Left colon (tissue), 2 donors: ENCODE results near the gene OR4B1. TPM values are rescaled to one million over a fixed set of nuclear protein-coding genes. Genes with fewer than 3 reads are reported as not detected.
"Not testable (repeated sequence)": the region's sequence is repeated elsewhere in the genome, so short reads cannot be mapped to it uniquely, and the experiment has no call there.

ENCODE experiments used
- ATAC-seq: fragments of 200-7000 bp; cut with Tn5 transposase; one replicate; pipeline ENCODE4 v1.9.1; 2020; ENCODE audit warnings: mild to moderate bottlenecking, moderate library complexity
- DNase-seq, 2 donors: peaks; one replicate each; pipeline ENCODE4 v3.0.0-alpha.2; 2020
- intact Hi-C, 2 donors: fragments of 100-400 bp; cut with DNase I in 1 of 2; cut with micrococcal nuclease in 1 of 2; formaldehyde crosslinking; loops; one replicate each; pipeline versions ENCODE4 v1.11.2 to v1.14.0; 2022; cut with DNase I, micrococcal nuclease
- long read RNA-seq: library from polyadenylated mRNA; unstranded; transcript quantifications from one replicate; pipeline ENCODE4 v2.0.0, GENCODE V29; 2021
- total RNA-seq, 2 donors: library from RNA; stranded (reverse); fragmentation: NEBNext Ultra II Directional; extraction: Animal tissue kit (Norgen Biotek cat#: 25700); gene quantifications; one replicate each; pipeline ENCODE4 v1.2.1, GENCODE V29; 2021
- donor health status: DM: no; HTN: no; CAD: no.
- donor health status: DM: yes; HTN: yes; CAD: no.

OR4B1 gene
- total RNA-seq = not detected
- long read RNA-seq = 0 reads

GRCh38 chr11:48216510-48216909 lies at the start of gene OR4B1:
OR4B1 (plus strand) TSS chr11:48216810; CDS start chr11:48216810, 0 bp downstream.
- intact Hi-C loops = no loop called here
- ATAC-seq (no peak), DNase-seq (no peak)

GRCh38 chr11:48167380-48167779 lies 49.2 kb upstream of the OR4B1 start:
- intact Hi-C loops = no loop called here
- DNase-seq = no peak
- ATAC-seq = no peak

- intact Hi-C loops = no loop called here
- DNase-seq (no peak), ATAC-seq (peak; percentile 62)
These were observed 47.8 kb upstream of the OR4B1 start for GRCh38 chr11:48168815-48169214.

GRCh38 chr11:48169259-48169658 lies 47.4 kb upstream of the OR4B1 start:
- intact Hi-C loops = no loop called here
- ATAC-seq (peak; percentile 21), DNase-seq (no peak)

- no peak for ATAC-seq
- intact Hi-C loops = no loop called here
- no peak for DNase-seq
These were observed 46.9 kb upstream of the OR4B1 start for GRCh38 chr11:48169717-48170116.

GRCh38 chr11:48170241-48171233 lies 46.1 kb upstream of the OR4B1 start:
- ATAC-seq (no peak), DNase-seq (no peak)
- intact Hi-C loops = no loop called here

- DNase-seq (peak; percentile 30 to 67), ATAC-seq (peak; percentile 81)
- intact Hi-C loops = no loop called here
These were observed 43.6 kb upstream of the OR4B1 start for GRCh38 chr11:48172818-48173609.

GRCh38 chr11:48177661-48178060 lies 38.9 kb upstream of the OR4B1 start:
- ATAC-seq = no peak
- intact Hi-C loops = no loop called here
- DNase-seq = no peak

- no peak for ATAC-seq
- intact Hi-C loops = no loop called here
These were observed 36.0 kb upstream of the OR4B1 start for GRCh38 chr11:48180627-48181026.

GRCh38 chr11:48182860-48183526 lies 33.6 kb upstream of the OR4B1 start:
- intact Hi-C loops = no loop called here
- no peak for ATAC-seq
- no peak for DNase-seq

More at GRCh38 chr11:48180627-48181026, 36.0 kb upstream of the OR4B1 start:
- DNase-seq = no peak

GRCh38 chr11:48184452-48184851 lies 32.2 kb upstream of the OR4B1 start:
- ATAC-seq = no peak
- intact Hi-C loops = no loop called here
- no peak for DNase-seq

GRCh38 chr11:48190906-48191654 lies 25.5 kb upstream of the OR4B1 start:
- ATAC-seq, intact Hi-C loops: not testable (repeated sequence)
- DNase-seq = peak in 1 of 2 donors; percentile 22

- DNase-seq (no peak), ATAC-seq (no peak)
- intact Hi-C loops = no loop called here
These were observed 22.7 kb upstream of the OR4B1 start for GRCh38 chr11:48193876-48194275.

GRCh38 chr11:48207881-48208280 lies 8.7 kb upstream of the OR4B1 start:
- intact Hi-C loops = no loop called here
- ATAC-seq (no peak), DNase-seq (no peak)

- DNase-seq = peak in 1 of 2 donors; percentile 5
- intact Hi-C loops = no loop called here
- ATAC-seq = no peak
These were observed 6.6 kb upstream of the OR4B1 start for GRCh38 chr11:48210052-48210451.

- no peak for ATAC-seq
- DNase-seq = no peak
- intact Hi-C loops = no loop called here
These were observed 12.2 kb downstream of the OR4B1 start for GRCh38 chr11:48228761-48229160.

GRCh38 chr11:48230057-48230456 lies 13.4 kb downstream of the OR4B1 start:
- ATAC-seq, DNase-seq, intact Hi-C loops: not testable (repeated sequence)

- ATAC-seq (no peak), DNase-seq (no peak)
- intact Hi-C loops = no loop called here
These were observed 21.1 kb downstream of the OR4B1 start for GRCh38 chr11:48237727-48238126.
